ENCODE measurements around the gene APCDD1.

Gene APCDD1

GRCh38 chr18:10432781-10433180, 21.7 kb upstream of the APCDD1 start:
- no peak for DNase-seq (ENCODE audit: low read depth in 2 of 2)

GRCh38 chr18:10436160-10436559, 18.3 kb upstream of the APCDD1 start:
- DNase-seq (ENCODE audit: low read depth in 2 of 2), result no peak

DNA sequence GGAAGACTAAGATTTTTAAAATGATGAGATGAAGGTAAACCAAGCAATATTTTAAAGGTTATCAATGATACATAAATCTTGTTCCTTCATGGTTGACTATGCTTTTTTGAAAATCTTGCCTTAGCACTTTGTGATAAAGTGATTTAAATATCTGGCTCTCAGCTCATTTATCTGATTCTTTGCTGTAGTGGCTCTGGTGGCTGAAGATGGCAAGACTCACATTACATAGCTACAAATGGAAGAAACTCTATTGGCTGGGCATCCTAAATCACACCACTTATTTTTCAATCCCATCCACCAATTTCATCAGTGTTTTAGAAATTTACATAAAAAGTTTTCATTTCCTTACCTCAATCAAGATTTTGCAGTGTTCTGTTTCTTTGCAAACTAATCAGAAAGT, 16.6 kb upstream of the APCDD1 start:
- DNase-seq (ENCODE audit: low read depth in 2 of 2), result no peak

- no peak for DNase-seq (ENCODE audit: low read depth in 2 of 2)
These were observed 14.5 kb upstream of the APCDD1 start for GRCh38 chr18:10439898-10440297.

DNA sequence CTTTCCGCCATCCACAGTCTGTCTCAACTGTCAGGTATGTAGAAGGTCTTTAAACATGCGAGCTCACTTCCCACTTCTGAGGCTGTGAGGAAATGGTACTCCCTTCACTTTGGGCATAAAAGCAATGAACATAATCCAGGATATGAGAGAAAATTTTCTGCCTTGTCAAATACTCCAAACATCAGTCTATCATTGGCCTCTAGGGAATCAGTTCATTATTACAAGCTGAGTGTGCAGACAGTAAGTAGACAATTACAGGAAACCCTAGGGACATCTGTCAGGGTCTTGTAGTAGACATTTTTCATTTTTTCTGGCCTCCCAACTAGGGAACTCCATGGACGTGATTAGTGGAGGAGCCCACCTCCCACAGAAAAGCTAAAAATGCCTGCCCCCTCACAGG, 13.6 kb upstream of the APCDD1 start:
- DNase-seq (ENCODE audit: low read depth in 2 of 2), result no peak

DNA sequence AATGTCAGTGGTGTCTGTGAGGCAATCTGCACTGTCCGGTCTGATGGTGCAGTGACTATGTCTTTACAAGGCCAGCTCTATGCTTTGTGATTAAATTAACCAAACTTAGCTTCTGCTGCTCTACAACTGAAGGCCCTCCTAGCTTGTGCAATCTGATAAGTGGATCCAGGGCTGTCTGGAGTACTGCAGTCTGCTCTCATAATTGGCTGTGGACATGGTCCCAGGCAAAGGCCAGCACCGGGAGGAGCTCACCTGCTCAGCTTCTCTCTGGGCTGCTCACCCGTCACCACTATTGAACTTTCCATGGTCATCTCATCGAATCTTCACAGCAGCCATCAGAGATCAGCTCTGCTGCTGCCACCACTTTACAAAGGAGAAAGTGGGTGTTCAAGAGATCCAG, 13.0 kb upstream of the APCDD1 start:
- DNase-seq (ENCODE audit: low read depth in 2 of 2), result no peak

DNA sequence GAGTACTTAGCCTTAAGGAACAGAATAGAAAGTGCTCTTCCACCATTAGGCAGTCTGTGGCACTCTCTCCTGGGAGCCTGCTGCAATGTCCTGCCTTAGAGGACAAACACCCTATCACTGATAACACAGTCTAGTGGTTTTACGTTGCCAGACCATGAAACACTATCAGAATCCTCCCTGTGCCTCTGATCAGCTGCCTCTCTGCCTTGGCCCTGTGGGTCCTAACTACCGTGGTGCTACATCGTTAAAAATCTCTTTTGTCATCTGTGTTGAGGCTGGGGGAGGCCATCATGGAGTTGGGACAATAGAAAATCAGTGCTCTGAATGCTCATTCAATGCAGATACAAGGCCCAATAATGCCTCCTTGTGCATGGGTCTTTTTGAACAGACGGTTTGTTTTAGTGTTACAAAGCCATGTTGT, 11.9 kb upstream of the APCDD1 start:
- no peak for DNase-seq (ENCODE audit: low read depth in 2 of 2)

DNA sequence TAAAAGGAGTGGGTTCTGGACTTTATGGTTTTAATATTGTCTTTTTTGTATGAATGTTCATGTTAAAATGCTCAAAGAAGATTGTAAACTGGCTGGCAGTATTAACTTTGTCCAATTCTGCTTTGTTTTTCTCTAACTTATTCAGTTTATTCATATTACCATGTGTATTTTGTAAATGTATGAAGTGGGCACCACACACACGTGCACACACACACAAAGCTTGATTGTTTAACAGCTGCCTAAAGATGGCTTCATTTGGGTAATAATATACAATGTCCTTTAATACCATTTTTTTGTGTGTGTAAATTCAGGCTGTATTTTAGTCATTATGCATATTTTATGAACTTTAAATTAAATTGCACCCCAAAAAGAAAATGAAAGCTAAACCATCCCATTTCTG, 11.4 kb upstream of the APCDD1 start:
- no peak for DNase-seq (ENCODE audit: low read depth in 2 of 2)

GRCh38 chr18:10444314-10445006, 10.0 kb upstream of the APCDD1 start:
- DNase-seq (ENCODE audit: low read depth in 2 of 2), result no peak

DNA sequence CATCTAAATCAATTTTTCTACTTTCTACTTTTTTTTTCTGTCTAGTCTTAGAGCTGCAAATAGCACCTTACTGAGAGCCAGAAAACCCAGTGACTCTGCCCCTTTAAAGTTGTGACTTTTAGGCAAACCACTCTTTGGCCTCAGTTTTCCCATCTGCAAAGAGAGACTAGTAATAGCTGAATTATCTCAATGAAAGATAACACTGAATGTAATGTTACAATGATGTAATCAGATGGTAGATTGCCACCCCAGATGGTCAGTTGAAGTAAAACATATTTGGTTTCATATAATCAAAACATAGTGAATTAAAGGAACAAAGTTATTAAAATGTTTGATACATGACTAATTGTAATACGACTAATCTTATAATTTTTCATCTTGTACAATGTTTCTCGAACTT, 5.0 kb upstream of the APCDD1 start:
- DNase-seq (ENCODE audit: low read depth in 2 of 2), result no peak

DNA sequence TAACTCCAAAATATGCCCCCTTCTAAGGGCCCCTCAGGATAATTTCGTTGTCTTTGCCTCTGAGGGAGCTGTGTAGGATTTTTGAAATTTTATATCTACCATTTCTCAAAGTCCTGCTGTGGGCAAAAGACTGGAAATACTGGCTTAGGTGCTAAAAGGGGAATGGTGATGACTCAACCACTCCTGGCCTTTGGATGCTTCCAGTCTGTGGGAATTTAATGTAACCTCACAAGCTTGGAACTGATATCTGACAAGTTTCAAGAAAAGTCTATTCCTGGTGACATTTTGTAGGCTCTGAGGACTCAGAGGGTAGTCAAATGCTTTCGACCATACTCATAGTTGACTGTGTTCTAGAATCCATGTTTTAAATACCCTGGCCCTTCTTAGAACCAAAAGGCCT, 3.4 kb upstream of the APCDD1 start:
- DNase-seq (ENCODE audit: low read depth in 2 of 2), result no peak

- DNase-seq (ENCODE audit: low read depth in 2 of 2), result no peak
These were observed 1.1 kb upstream of the APCDD1 start for GRCh38 chr18:10453261-10453805.

DNA sequence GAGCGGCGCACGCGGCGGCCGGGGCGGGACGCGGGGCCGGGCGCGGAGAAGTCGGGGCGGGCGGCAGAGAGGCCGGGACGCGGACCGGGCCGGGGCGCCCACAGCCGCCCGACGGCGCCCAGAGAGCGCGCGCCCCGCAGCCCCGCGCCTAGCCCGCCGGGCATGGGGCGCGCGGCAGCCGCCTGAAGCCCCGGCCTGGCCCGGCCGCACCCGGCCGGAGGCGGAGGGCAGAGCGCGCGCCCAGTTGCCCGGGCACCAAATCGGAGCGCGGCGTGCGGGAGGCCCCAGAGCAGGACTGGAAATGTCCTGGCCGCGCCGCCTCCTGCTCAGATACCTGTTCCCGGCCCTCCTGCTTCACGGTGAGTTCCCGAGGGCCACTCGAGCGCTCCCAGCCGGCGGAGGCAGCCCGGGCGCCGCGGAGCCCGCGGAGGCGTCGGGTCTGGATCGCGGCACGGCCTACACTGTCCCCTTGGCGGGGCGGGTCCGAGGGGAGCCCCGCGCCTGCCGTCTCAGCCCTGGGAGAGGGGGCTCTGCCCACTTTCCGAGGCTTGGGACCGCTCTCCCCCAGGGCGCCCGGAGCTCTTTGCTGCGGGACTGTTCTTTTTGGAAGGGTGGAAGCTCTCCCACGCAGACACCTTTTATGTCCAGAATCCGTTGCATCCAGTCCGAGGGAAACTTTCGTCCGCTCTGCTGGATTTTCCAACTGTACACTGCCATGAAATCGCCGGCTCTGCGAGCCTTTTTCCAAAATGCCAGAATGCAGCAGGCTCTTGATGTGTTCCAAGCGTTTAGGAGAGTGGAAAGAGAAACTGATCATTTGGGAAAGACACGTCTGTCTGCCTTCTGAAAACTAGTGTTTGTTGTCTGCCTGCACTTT, 484 bp downstream of the APCDD1 start:
- DNase-seq (ENCODE audit: low read depth in 2 of 2), result no peak

DNA sequence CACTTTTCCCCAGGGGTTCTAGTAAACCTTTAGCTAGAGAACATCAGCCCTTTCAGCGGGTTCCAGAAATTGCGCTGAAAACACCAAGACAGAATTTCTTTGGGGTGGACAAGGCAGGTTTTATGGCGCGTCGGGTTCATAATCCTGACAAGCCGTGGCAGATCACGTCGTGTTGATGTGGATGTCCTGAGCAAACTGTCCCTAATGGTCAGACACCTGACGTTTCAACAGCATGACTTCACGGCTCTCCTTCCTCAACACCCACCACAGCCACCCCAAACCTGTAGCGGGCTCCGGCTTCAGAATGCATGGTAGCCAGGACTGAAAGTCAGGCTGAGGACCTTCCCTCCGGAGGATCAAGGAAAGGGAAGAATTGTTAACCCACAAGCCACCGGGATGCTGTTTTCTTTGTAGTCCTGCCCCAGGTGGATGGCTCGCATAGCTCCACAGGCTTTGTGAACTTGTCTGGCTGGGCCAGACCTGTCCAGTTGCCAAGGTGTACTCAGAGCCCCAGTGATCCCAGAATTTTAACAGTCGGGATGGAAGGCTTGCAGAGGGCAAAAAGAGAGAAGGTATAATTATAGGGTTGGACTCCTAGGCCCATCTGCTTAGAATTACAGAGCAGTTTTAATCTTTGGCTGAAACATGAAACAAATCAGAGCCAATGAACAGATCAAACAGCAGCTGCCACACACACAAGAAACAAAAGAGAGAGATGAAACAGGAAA, 1.5 kb downstream of the APCDD1 start:
- no peak for DNase-seq (ENCODE audit: low read depth in 2 of 2)

GRCh38 chr18:10456718-10457117, 2.3 kb downstream of the APCDD1 start:
- no peak for DNase-seq (ENCODE audit: low read depth in 2 of 2)

DNA sequence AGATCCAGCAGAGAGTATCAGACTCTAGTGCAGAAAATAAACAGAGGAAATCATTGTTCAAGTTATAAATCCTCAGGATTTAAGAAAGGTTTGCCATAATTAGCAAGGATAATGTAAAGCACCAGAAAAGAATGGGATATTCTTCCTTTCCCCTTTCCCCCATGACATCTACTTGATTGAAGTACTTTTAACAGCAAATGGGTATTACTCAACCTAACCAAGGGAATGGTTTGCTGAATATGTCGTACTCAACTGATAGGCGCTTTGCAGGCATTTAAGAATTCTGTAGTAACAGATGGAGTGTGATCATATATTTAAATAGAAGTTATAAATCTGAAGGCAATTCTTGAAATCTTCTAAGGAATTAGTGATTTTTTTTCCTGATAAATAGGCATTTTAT, 2.7 kb downstream of the APCDD1 start:
- no peak for DNase-seq (ENCODE audit: low read depth in 2 of 2)

DNA sequence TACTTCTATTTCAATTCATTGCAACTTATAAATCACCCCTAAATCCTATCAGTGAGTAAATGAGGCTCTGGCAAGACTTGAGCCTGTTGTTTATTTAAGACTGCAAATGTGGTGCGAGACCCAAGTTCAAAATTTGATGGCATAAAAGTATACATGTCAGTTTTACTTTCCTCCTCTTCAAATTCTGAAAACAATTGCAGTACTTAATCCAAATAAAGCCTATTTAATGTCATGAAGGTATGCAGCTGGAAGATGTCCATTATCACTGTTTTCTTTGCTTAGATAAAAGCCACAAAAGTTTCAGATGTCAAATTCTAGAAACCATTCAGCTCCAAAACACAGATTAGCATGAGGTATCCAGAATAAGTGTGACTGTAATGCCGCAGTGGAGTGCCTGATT, 3.3 kb downstream of the APCDD1 start:
- DNase-seq (ENCODE audit: low read depth in 2 of 2), result no peak

- DNase-seq (ENCODE audit: low read depth in 2 of 2), result no peak
These were observed 4.3 kb downstream of the APCDD1 start for GRCh38 chr18:10458691-10459090.

DNA sequence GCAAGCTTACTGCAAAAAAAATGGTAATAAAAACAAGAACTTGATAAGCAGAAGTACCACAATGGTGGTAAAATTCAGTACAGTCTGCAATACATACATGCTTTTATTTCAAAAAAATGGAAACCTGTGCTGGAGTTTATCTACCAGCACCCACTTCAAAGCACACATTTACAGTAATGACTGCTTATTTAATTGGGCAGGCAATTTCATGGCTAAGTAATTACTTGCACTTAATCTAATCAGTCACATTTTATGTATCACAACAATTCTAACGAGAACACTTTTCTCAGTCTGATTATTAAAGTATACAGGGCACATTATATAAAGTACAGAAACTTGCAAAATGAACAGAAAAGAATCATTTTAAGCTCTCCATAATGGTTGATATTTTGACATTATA, 5.2 kb downstream of the APCDD1 start:
- no peak for DNase-seq (ENCODE audit: low read depth in 2 of 2)

GRCh38 chr18:10460414-10461018, 6.1 kb downstream of the APCDD1 start:
- no peak for DNase-seq (ENCODE audit: low read depth in 2 of 2)

DNA sequence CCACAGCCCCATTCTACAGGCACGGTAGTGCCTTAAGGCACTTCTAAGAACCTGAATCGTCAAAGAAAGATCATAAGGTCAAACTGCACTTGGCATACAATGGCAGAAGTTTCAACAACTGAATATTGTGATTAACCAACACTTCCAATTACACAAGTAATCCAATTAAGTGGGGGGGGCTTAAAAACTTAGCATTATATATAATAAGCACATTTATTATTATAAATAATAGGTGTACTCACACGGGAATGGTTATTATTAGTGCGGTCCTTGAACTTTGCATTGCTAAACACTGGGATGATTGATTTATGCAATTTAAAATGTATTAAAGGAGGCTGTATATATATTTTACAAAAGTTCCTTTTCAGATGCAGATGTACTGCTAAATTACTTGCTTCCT, 7.6 kb downstream of the APCDD1 start:
- no peak for DNase-seq (ENCODE audit: low read depth in 2 of 2)

DNA sequence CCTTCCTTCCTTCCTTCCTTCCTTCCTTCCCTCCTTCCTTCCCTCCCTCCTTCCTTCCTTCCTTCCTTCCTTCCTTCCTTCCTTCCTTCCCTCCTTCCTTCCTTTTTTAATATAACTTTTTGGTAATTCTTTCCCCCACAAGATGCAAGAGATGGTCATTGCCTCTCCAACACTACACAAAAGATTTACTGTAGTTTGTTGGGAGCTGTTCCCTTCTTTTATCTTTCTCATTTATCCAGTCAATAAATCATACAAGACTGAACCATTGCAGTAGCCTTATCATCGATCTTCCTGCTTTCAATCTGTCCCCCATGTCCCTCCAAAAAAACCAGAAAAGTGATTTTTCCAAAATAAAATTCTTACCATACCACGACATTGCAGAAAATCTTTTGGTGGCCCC, 8.2 kb downstream of the APCDD1 start:
- DNase-seq (ENCODE audit: low read depth in 2 of 2), result no peak
